OCI-M2 (cell line): ENCODE results near the gene FERMT1.
"Not testable (repeated sequence)": the region's sequence is repeated elsewhere in the genome, so short reads cannot be mapped to it uniquely, and the experiment has no call there.

ENCODE experiments used
- DNase-seq: peaks from one replicate; lab custom pipeline; 2025; ENCODE audit not compliant: unreplicated experiment; lab: John Stamatoyannopoulos, UW

Gene FERMT1

GRCh38 chr20:6040958-6041807 is 81.6 kb downstream of the FERMT1 start:
- no peak for DNase-seq

GRCh38 chr20:6040540-6040939 is 82.3 kb downstream of the FERMT1 start:
- DNase-seq, result no peak

GRCh38 chr20:6039766-6040165 is 83.1 kb downstream of the FERMT1 start:
- no peak for DNase-seq

- DNase-seq, result no peak
Observed at GRCh38 chr20:6038256-6038655, 84.6 kb downstream of the FERMT1 start.

GRCh38 chr20:6037082-6037481 is 85.7 kb downstream of the FERMT1 start:
- no peak for DNase-seq

- DNase-seq, result no peak
Observed at GRCh38 chr20:6036213-6036612, 86.6 kb downstream of the FERMT1 start.

- DNase-seq, result no peak
Observed at GRCh38 chr20:6034134-6034969, 88.5 kb downstream of the FERMT1 start.

GRCh38 chr20:6032907-6033306 is 89.9 kb downstream of the FERMT1 start:
- DNase-seq, result not testable (repeated sequence)

- no peak for DNase-seq
Observed at GRCh38 chr20:6030453-6031080, 92.3 kb downstream of the FERMT1 start.

GRCh38 chr20:6029538-6029937 is 93.3 kb downstream of the FERMT1 start:
- DNase-seq, result no peak

- DNase-seq, result no peak
Observed at GRCh38 chr20:6028818-6029217, 94.0 kb downstream of the FERMT1 start.

- DNase-seq, result no peak
Observed at GRCh38 chr20:6026051-6026450, 96.8 kb downstream of the FERMT1 start.
